ENCODE results near the gene MMD.
"Not testable (repeated sequence)": the region's sequence is repeated elsewhere in the genome, so short reads cannot be mapped to it uniquely, and the experiment has no call there.

The MMD gene, protein sequence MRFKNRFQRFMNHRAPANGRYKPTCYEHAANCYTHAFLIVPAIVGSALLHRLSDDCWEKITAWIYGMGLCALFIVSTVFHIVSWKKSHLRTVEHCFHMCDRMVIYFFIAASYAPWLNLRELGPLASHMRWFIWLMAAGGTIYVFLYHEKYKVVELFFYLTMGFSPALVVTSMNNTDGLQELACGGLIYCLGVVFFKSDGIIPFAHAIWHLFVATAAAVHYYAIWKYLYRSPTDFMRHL

DNA sequence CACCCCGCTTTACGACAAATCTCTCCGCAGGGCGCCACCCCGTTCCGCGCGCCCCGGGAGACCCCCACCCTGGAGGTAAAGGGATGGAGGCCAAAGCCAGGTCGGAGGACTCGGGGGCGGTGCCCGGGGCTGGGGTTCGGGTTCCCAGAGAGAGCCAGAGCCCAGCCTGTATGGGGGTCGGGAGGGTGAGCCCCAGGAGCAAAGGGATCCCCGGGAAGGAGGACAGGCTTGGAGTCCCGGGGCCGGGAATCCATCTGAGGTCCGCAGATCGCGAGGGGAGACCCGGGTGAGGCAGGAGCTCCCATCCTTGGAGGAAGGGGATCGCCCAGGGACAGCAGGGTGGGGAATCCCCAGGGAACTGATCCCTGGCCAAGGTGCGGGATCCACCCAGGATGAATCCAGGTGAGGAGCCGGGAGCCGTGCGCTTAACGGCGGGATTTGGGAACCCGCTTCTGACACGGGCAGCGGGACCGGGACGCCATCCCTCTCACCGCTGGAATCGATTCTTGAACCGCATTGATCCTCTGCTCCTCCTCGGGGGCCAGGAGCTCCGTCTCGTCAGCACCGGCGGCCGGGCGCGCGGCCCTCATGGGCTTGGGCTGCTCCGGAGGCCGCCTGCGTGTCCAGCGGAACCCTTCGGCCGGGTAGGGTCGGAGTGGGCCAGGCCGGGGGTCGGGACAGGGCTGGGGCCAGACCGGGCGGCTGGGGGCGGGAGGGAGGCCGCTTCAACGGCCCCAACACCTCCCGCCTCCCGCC lies at the start of gene MMD:
Gene MMD, minus strand, starts transcription at position 657 of the 756 bp plus-strand sequence. Its CDS starts 140 bp downstream, at position 517.
- no peak for DNase-seq (ENCODE audit: low read depth in 2 of 2, low spot score in 1 of 2)

DNA sequence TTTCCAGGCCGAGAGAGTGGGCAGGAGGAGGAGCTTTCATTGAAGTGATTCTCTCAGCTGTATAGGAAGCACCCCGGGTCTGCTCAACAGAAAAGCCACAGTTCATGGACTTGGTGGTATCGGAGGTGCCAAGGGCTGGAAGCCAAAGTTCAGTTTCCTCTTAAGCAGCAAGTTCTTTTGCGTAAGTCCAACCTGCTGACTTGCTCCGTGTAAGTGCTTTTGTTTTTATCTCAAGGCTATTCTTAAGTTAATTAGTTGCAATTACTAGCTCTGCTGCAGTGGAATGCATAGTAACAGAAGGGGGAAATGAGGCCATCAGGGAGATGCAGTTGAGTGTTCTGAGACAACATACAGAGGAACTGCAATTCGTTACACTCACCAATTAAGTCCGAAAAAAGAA lies 45.0 kb upstream of the MMD start:
- DNase-seq (ENCODE audit: low read depth in 2 of 2, low spot score in 1 of 2), result no peak

DNA sequence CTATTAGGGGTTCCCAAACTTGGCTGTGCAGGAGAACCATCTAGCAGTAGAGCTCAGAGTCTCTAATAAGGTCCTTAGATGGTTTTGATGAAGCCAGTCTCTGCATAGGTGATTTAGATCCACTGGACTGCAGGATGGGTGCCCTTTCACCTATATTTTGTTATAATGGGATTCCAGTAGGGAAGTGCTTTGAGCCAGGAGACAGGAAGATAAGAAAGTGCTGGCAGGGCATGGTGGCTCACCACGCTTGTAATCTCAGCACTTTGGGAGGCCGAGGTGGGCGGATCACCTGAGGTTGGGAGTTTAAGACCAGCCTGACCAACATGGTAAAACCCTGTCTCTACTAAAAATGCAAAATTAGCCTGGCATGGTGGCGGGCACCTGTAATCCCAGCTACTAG lies 44.1 kb upstream of the MMD start:
- not testable (repeated sequence) for DNase-seq (ENCODE audit: low read depth in 2 of 2, low spot score in 1 of 2)

DNA sequence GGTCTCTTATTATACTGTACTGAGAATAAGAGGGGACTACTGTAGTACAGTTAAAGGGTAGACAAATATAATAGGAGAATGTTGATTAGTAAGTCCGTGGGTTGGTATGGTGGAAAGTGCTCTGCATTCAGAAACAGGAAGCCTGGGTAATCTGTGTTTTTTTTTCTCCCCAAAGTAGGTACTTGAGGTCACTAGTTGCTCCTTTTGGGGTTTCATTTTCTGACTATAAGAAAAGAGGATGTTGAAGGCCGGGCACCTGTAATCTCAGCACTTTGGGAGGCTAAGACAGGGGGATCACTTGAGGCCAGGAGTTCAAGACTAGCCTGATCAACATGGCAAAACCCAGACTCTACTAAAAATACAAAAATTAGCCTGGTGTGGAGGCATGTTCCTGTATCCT lies 42.0 kb upstream of the MMD start:
- no peak for DNase-seq (ENCODE audit: low read depth in 2 of 2, low spot score in 1 of 2)

DNA sequence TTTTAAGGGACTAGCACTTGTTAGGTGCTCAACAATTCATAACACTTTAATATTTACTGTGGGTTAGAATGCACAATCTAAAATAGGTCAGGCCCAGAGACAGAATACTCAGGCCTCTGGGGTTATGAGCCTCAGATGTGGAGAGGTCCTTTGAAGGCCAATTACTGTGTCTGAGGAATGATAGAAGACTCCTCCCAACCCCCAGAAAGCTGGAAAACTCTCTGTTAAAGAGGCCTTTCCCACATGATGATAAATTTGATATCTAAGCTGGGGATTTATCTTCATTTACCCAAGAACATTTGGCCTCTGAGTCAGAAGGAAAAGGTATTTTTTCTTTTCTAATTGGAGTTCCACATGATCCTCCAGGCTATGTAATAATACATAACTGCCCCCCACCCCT lies 41.1 kb upstream of the MMD start:
- no peak for DNase-seq (ENCODE audit: low read depth in 2 of 2, low spot score in 1 of 2)

DNA sequence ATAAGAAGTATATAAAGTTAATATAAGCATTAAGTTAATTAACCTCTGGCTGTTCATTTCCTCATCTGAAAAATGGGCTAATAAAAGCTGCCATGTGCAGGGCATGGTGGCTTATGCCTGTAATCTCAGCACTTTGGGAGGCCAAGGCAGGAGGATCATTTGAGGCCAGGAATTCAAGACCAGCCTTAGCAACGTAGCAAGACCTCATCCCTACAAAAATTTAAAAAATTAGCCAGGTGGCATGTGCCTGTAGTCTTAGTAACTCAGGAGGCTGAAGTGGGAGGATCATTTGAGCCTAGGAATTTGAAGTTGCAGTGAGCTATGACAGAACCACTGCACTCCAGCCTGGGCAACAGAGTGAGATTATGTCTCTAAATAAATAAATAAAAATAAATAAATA lies 40.6 kb upstream of the MMD start:
- DNase-seq (ENCODE audit: low read depth in 2 of 2, low spot score in 1 of 2), result no peak

DNA sequence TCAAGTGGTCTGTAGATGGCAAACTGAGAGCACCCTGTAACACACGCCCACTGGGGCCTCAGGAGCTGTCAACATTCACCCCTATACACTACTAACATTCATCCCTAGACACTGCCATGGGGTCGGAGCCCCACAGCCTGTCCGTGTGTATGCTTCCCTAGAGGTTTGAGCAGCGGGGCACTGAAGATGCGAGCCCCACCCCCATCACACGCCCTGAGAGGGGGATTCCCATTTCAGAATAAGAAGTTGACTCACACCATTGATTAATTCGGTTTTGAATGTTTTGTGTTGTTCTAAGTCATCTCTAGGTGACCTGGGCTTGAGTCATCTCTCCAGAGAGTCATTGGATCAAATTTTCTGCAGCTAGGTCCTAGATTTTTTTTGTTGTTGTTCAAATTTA lies 37.3 kb upstream of the MMD start:
- DNase-seq (ENCODE audit: low read depth in 2 of 2, low spot score in 1 of 2), result no peak

DNA sequence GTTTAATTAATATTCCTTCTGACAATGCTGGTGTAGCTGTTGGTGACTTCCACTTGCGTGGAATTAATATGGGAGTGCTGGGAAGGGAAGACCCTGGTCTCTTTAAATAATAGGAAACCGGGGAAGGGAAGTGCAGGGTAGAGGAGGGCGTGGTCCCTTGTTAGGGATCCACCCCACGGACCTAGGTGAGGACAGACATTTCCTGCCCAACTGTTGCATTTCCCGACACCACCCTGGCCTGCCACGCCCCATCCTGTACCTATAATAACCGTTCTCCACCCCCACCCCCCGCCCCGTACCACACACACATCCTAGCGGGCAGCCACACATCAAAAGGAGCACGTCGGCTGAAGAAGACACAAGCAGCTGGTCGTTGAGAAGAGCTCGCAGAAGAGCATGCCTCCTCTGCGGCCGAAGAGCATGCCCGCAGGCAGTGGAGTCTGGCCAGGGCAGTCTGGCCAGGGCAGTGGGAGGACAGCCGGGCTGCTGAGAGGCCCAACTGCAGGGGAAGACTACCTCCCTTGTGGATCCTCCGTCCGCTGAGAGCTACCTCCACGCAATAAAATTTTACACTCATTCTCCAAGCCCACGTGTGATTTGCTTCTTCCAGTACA lies 36.8 kb upstream of the MMD start:
- DNase-seq (ENCODE audit: low read depth in 2 of 2, low spot score in 1 of 2), result no peak

DNA sequence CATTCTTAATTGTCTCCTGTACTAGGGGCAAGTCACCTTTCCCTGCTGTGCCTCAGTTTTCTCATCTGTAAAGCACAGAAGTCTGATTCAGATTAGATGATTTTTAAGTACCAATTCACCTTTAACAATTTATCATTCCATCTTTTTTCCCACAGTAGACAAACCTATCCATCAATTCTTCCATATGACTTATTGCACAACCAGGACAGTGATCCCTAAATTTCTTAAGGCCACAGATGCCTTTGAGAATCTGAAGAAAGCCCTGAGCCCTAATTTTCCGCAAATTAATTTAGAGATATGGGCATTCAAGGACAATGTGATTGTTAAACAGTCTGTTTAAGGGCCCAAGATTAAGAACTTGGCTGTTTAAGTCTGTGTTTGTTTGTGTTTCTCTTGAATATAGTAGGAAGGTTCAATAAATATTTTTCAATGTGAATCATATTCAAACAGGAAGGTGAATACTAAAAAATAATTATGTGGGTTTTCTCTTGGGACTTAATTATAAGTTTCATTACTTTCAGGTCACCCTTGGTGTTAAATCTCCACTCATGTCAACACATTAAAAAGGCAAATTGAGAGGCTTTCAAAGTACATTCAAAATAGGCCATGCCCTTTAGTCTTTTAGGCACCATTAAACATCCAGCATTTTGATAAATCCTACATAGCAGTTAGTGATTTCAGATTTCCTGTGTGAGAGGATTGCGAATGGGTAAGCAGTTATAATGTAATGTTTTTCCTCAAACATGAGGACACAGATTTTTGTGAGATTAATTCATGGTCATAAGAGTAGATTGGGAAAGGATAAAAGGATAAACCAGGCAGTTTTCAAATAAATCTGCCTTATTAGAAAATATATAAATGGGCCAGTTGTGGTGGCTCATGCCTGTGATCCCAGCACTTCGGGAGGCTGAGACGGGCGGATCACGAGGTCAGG lies 34.9 kb upstream of the MMD start:
- no peak for DNase-seq (ENCODE audit: low read depth in 2 of 2, low spot score in 1 of 2)

DNA sequence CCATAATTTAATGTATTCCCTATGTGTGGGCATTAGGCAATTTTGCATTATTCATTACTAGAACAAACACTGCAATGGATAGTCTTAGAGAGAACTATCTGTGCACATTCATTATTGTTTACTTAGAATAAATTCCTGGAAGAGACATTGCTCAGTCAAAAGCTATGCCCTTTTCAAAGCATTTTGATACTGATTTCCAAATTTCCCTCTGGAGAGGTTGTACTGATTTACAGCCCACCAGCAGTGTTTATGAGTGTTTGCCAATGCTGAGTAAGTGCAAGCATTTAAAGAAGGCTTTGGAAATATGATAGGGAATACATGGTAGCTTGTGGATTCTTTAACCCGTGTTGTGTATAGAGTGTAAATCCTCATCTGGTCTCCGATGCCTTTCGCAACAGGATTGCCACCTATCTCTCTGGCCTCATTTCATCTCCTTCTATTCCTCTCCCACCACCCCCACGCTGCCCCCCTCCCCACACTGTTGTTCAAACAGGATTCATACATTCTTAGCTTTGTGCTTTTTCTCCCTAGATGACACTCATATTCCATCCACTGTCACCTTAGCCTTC lies 33.4 kb upstream of the MMD start:
- no peak for DNase-seq (ENCODE audit: low read depth in 2 of 2, low spot score in 1 of 2)

DNA sequence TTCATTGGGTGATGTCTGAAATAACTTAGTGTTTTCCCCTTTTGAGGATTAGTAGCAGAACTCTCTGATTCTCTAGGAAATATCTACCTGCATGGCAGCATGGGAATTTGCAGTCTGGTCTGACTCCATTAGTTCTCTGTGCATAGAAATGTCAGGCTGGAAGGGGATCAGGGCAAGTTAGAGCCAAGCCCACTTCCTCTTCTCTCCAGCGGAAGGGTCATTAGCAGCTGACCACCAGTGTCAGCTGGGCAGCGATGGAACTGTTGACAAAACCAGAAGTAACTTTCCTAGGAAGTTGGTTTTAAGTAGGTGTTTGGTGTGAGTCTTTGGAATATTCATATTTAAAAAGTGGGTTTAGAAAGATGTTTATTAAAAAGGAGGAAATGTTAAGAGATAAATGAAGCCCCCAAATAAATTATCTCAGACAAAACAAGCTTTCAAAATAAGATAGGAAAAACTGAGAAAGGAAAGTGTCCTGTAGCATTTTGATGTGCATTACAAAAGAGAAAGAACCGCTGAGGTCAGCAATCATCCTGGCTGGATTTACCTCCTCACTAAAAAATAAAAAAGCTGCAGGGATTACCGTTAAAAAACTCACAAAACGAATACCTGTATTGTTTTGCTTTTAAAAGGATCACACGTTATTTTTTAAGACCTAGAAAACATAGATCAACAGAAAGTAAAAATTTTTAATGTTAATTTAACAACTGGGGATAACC lies 32.4 kb upstream of the MMD start:
- DNase-seq (ENCODE audit: low read depth in 2 of 2, low spot score in 1 of 2), result no peak

DNA sequence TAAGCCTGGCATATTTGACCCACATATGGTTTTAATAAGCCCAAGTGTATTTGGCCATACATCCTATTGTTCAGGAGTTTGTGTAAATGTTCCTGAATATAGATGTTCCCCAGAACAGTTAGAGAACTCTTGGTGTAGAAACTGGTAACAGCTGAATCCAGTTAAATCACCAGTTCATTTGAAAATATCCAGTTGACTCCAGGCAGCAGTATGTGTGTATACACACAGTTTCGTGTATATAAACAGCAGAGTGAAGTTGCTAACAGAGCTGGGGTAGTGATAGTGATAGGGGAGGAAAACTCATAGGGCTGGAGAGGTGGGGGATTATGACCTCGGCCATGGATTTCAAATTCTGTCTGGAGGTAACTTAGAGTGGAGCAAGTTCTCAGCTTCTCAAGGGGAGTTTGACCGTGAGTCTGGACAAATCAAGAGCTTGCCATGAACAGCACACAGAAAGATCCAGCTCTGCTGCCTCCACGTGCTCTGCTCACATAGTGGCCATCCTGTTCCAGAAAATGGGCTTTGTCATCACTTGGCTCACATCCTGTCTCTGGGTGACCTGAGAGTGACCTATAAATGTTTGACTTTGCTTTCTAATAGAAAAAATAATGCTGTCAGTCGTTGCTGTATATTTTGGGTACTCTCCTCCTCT lies 30.6 kb upstream of the MMD start:
- DNase-seq (ENCODE audit: low read depth in 2 of 2, low spot score in 1 of 2), result no peak

DNA sequence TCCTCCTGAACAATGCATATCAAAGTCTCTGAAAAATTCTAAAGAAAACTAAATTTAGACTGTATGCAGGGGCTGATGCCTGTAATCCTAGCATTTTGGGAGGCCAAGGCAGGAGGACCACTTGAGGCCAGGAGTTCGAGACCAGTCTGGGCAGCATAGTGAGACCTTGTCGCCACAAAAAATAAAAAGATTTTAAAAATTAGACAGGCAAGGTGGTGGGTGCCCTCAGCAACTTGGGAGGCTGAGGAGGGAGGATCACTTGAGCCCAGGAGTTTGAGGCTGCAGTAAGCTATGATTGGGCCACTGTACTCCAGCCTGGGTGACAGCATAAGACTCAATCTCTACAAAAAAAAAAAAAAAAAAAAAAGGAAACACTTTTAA lies 30.1 kb upstream of the MMD start:
- no peak for DNase-seq (ENCODE audit: low read depth in 2 of 2, low spot score in 1 of 2)

DNA sequence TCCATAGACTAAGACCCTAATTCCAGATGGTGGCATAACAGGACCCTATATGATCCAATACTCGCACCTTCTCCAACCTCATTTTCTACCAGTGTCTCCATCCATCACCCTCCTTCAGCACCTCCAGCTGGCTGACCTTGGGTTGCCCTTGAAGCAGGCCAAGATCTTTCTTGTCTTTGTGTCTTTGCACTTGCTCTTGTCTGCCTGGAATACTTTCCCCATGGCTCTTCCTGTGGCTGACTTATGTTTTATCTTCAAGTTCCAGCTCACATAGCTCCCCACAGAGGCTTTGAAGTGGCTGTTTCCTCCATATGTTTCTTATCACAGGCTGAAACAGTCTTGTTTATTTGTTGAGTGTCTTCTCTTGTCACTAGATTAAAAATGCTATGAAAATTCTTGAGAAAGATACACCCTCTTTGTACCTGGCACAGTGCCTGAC lies 29.6 kb upstream of the MMD start:
- DNase-seq (ENCODE audit: low read depth in 2 of 2, low spot score in 1 of 2), result no peak

DNA sequence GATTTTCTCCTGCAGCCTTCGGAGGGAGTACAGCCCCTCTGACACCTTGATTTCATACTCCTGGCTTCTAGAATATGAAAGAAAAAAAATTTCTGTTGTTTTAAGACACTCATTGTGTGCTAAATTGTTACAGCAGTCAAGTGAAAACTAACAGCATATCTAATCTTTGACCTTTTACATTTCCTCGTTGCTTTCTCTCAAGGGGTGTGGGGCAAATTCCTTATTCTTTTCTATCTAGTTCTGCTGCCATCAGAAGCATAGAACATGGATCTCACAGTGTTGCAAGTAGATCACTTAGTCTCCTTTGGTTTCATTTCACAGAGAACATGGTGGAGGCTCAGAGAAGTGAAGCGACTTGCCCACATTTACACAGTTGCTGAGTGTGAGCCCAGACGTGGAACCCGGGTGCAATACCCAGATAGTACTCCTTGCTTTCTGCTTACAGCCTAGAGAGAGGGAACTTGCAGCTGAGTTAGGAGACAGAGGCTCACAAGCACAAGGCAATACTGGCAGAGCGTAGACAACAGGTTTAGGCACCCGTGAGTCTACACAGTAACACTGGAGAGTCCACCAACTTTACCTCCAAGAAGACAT lies 28.7 kb upstream of the MMD start:
- no peak for DNase-seq (ENCODE audit: low read depth in 2 of 2, low spot score in 1 of 2)

DNA sequence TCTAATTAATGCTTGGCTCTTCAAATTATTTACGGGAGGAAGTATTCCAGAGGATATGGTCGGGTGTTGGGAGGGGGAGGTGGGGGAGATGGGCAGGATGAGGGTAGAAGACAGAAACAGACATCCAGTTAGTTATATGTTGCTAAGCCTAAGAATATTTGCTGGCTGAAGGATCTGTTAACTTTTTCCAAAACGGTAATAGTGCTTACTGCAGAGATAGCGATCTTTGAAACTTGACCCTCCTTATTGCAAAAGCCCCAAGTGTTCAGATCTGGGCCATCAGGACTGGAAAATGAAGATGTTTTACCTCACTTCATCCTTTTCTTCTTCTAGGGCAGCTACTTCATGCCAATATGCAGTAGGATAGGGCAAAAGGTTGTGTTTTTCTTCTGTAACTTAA lies 27.0 kb upstream of the MMD start:
- no peak for DNase-seq (ENCODE audit: low read depth in 2 of 2, low spot score in 1 of 2)

DNA sequence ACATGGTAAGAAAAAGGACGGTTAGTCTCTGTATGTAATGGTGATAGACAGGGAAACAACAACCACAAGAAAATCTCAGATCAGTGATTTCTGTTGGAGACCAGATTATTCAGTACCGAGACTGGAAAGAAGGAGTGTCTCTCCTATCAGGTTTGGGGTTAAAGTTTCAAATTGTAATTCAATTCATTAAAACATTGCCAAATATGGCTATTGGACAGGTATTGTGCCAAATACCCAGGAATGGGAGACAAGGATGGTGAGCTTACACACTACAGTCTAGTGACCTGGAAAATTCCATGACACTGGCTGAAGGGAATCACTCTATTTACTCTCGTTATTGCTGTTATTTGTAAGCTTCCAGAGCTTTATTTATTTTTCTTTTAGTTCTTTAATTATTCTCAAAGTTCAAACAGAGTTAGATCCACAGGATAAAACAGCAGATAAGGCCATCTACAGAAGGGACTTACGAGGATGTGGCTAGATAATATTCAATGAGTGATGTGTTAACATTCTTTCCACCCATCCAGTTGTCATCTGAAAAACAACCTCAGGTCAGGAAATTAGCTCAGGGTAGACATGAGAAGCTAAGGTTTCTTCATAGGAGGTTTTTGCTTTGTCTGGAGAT lies 25.1 kb upstream of the MMD start:
- DNase-seq (ENCODE audit: low read depth in 2 of 2, low spot score in 1 of 2), result no peak

DNA sequence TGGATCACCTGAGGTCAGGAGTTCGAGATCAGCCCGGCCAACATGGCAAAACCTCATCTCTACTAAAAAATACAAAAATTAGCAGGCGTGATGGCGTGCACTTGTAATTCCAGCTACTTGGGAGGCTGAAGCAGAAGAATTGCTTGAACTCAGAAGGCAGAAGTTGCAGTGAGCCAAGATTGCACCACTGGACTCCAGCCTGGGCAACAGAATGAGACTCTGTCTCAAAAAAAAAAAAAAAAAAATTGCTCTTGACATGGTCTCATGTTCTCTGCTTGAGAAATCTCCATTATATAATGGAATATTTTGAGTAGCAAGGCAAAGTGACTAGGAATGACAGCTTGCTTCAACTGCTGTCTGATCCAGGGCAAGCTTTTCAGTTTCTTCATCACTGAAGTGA lies 24.4 kb upstream of the MMD start:
- DNase-seq (ENCODE audit: low read depth in 2 of 2, low spot score in 1 of 2), result not testable (repeated sequence)
